Dermis blood vessel endothelial cell (primary cell): ENCODE data around the gene PLPP1. TPM values are rescaled to one million over a fixed set of nuclear protein-coding genes. Genes with fewer than 3 reads are reported as not detected.

ENCODE experiments used
- DNase-seq: peaks from one replicate; pipeline ENCODE4 v3.0.0; 2010
- total RNA-seq: library from RNA; depleted of rRNA; stranded (reverse); fragments of >200 nt; gene quantifications from 2 replicates; pipeline ENCODE4 v1.2.3, GENCODE V29; 2014

The PLPP1 gene
- total RNA-seq, 1 donor from 2014 or later = 293 TPM

DNA sequence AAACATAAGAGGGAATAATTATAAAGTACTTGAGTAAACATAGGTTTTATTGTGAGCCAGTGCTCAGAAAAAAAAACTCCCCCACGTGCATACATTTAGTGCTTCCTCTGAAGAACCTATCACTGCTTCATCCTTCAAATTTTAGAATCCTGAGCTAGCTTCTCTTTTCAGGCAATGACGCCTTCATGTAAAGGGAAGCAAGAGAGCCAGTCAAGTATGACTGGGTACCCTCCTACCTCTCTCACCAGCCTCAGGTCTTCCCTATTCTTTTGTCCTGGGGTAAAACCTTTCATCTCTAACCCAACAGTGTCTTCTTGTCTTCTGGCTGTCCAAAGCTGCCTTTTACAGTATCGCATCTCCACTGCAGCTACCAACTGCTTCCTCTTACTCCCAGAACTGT is 32.0 kb downstream of the PLPP1 start:
- no peak for DNase-seq

DNA sequence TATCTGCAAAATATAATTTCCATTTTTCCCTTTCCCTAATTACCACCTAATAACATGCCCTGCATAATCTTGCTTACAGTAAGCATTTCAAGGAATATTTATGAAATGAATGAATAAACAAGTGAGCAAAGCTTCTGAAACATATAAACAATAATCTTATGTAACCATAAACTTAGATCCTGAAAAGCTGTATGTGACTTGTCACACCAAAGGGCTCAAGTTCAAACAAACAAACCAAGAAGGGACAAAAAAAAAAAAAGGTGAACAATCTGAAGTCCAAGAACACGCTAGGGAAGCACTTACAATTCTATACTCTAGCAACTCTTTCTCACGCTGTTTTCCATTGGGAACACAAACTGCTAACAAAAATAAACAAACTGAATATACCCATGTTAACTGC is 36.3 kb downstream of the PLPP1 start:
- DNase-seq = no peak

DNA sequence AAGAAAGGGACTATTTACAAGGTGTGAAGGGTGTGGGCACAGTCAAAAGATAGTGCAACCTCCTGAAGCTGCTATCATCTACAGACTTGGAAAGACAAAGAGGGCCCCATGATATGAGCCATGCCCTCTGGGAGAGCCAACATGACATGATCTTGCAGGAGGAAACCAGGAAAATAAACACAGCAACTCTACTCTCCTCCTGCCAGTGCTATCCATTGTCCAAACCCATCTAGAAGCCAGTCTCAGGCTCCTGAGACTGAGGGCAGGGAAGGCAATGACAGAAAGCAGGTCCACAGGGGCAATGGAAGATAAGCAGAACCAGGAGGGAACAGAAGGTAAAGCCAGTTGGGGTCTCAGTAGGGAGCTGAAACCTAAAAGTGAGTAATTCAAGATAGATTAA is 37.1 kb downstream of the PLPP1 start:
- DNase-seq = no peak

DNA sequence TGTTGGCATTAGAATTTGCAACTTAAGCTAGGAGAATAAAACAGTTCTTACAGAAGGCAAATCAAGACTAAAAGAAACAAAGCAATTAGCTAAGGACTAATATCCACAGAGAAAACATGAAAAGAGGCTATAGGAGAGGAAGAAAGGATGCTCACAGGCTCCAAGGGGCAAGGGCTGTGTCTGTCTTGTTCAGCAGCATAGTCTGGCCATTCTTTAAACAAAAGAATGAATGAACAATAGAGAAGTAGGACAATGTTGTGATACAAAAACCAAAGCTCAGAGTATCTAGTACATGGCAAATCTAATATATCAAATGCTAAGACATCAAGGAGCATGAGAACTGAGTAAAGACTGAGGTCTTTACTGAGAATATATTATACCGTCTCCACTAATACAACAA is 39.5 kb downstream of the PLPP1 start:
- DNase-seq = no peak

DNA sequence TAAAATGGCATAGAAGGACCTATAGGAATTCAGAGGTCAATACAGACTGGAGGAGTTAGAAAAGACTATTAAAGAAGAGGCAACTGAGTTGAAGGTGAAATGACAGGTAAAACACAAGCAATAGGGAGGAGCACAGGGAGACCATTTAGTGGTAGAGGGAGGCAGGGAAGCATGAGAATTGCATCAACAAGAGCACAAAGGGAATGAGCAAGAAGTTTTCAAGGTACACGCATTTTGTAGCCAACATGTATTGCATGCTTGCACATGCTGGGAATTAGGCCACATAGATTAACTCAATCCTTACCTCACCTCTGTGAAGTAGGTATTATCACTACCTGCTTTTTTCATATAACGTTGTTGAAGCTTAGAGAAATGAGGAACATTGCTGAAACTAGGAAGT is 42.3 kb downstream of the PLPP1 start:
- DNase-seq = no peak

DNA sequence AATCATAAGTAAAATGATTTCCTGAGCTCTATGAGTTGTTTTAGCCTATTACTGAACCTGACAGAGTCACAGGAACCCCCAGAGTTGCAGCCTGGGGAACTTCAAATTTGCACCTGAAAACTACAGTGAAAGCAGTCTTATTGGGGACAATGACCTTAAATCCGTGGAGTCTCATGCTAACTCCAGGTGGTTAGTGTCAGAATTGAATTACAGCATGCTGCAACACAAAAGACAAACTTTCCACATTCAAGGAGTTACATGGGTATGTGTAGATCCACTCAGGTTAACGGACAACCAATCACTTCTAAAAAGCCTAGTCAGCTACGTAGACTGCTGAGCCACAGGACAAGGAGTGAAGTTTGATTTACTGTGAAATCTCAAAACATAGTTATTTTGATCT is 49.7 kb downstream of the PLPP1 start:
- no peak for DNase-seq

DNA sequence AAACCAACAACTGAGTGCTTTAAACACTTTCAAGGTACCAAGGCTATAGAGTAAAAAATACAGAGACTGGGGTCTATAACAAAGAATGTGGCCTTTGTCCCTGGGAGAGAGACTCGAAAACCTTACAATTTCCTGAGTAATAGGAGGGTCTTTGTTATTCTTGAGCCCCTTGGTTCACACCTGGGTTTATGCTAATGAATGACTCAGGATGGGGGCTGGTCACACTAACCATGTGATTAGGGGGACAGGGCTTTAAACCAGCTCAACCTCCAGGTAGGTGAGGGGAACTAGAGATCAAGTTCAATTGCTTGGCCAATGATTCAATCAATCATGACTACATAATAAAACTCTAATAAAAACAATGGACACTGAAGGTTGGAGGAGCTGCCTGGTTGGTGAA is 50.2 kb downstream of the PLPP1 start:
- no peak for DNase-seq

DNA sequence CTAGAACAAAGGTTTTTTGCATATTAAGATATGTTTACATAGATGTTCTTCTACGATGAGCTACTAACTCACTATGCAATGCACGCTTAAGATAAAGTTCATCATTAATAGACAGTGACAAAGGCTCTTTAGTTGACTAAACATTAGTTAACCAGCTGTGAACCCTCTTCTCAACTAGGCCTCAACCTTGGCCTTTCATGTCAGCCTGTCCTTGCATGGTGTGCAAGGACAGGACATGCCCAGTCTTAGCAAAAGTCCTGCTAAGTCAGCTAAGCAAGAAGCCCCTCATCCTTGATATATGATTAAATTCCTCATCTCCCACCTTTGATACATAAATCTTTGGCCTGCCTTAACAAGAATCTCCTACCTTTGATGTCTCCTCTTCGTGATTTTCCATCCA is 50.9 kb downstream of the PLPP1 start:
- no peak for DNase-seq

DNA sequence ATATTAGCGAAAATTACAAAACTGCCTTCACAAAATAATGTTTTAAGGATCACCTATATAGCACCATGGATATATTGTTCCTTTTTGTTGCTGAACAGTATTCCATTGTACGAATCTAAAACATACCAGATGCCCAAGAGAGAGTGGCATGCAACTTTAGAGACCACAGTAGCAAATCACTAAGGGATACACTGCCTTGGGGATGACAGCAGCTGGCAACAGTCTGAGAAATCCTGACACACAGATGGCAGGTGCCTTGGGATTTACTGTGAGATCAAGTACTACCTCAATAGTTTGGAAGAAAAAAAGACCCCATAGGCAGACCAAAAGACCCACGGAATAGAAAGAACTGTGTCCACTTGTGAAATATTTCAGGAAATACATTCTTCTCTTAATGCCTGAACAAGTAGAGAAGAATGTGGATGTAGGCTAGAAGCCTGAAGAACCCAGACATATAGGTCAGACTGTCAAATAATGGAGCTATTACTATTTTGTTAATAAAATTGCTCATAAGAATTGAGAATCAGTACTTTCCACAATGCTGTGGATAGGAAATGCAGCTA is 53.4 kb downstream of the PLPP1 start:
- DNase-seq = no peak

DNA sequence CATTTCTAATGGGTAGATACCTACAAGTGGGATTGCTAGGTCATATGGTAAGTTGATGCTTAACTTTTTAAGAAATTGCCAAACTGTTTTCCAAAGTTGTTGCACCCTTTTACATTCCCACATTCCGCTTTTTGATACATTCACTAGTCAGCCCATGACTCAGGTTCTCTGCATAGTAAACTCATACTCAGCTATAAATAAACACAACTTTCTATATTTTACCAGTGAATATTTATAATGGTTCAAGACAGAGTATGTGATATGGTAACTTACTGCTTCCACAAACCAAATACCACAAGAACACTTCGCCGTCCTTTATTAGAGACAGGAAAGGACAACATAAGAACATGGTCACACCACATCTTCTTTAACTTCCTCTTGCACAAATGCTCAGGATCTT is 54.0 kb downstream of the PLPP1 start:
- DNase-seq = no peak

DNA sequence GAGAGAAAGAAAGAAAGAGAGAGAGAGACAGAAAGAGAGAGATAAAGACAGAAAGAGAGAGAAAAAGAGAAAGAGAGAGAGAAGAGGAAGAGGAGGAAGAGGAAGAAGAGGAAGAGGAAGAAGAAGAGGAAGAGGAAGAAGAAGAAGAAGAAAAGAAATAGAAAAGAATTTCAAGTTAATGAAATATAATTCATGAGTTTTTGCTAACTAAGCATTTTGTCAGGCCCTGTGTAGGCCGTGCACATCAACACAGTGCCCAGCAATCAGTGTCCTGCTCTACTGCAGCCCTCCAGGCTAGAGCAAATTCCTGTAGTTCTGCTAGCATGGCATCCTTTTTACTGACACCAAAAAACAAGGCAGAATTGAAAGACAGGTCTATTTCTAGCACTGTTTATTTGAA is 62.1 kb downstream of the PLPP1 start:
- no peak for DNase-seq

DNA sequence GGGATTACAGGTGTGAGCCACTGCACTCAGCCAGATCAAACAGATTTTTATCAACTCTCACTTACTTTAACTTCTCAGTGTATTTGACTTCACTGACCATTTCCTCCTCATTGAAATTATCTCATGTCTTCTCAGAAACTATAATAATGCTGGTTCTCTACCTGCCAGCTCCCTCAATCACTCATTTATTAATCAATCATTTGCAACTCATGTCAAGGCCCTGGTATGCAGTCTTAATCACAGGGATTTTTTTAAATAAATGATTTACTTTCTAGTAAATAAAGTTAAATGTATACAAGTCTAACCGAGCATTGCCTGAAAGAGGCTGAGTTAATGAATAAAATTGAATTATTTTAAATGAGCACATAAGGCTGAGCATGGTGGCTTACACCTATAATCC is 63.3 kb downstream of the PLPP1 start:
- DNase-seq = no peak

DNA sequence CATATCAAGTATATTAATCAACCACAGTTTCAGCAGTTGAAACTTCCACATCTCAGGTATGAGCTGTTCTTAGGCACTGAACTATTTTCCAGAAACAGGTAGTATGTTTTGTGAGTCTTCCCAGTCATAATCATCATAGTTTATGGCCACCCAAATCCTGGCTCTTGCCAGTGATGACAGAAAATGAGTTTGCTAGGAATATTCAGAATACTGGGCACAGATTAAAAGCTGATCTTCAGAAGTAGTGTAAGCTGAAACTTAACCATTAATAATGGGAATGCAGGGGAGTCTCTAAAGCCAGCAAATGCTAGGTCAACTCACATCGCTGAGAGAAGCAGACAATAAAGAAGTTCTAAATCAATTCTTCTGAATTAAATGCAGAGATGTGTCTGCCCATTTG is 64.5 kb downstream of the PLPP1 start:
- DNase-seq = no peak

DNA sequence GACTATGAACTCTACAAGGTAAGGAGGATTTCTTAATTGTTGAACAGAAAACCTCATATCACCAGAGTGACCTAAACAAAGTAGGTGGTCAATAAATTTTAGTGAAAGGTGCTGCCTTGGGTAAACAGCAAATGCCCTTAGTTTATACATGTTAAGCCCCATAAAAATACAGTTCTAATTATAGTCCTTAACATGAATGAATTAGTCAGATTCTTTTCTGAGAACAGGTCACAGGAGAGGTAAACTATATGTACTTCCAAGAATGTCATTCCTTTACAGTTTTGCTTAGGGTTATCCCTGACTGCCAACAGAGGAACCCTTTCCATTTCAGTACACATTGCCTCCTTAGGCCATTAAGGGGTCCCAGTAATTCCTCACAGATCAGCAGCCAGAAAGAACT is 64.9 kb downstream of the PLPP1 start:
- no peak for DNase-seq

DNA sequence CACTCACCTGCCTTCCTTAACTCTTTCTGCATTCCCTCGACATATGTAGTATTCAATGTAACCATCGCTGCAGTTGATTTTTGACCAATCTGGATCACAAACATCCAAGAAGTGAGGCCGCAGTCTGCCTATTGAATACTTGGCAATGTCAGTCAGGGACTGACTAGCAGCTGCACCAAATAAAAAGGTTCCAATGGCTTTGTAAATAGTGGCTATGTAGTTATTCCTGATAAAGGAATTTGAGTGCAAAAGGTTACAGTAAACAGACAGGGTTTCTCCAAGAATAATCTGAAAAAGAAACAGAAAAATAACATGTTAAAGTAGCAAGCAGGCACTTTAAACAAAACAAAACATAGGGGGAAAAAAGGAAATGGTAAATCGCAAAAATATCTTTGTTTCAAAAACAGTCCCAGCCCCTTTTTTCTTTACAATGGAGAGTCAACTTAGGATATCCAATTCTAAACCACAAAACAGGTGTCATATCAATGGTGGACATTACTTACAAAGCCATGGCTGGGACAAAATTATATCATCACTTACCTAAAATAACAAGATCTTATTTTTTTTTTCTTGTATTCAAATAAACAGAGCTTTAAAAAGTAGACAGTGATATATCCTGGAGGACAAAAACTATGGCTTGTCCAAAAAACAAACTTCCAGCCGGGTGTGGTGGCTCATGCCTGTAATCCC is 66.8 kb downstream of the PLPP1 start:
- DNase-seq = peak; percentile 11

DNA sequence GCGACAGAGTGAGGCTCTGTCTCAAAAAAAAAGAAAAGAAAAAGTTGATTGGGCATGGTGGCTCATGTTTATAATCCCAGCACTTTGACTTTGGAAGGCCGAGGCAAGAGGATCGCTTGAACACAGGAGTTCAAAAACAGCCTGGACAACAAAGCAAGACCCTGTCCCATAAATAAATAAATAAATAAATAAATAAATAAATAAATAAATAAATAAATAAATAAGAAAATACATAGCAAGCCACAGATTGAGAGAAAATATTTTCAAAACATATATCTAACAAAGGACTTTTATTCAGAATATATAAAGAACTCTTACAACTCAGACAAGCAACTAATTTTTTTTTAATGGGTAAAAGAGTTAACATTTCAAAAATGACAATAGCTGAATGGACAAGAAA is 71.2 kb downstream of the PLPP1 start:
- no peak for DNase-seq

DNA sequence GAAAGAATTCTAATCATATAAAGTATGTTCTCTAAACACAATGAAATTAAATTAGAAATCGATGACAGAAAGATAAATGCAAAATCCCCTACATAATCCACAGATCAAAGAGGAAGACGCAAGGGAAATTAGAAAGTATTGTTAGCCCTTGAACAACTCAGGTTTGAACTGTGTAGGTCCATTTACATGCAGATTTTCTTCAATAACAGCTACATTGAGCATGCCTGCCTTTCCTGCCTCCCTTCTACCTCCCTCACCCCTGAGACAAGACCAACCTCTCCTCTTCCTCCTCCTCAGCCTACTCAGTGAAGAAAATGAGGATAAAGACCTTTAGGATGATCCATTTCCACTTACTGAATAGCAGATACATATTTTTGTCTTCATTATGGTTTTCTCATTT is 75.2 kb downstream of the PLPP1 start:
- no peak for DNase-seq

DNA sequence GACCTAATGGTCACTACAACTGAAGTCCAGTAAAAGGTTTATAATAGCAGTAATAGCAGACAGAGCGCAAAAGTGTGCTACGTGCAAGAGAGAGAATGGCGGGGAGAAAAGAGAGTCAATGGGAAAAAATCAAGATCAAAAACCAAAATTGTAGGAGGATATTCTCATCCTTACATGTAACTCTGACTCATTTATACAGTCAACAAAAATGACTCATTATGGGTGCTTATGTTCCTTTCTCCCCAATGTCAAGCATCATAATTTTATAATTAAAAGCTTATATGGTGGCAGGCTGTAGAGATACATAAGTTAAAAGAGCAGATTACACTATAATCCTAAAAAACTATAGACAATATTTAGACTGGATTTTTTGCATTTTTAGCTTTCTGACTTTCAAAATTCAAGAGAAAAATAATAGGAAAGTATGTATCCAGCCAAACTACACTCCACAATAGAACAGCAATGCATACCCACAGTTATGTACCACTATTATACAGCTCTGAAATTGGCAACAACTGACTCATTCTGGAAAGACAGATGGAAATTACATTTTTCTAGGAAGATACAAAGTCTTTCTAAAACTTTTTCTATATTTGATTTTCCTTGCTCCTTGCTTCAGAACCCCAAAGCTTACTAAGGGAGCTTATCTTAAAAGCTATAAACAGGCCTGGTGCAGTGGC is 78.4 kb downstream of the PLPP1 start:
- DNase-seq = no peak

DNA sequence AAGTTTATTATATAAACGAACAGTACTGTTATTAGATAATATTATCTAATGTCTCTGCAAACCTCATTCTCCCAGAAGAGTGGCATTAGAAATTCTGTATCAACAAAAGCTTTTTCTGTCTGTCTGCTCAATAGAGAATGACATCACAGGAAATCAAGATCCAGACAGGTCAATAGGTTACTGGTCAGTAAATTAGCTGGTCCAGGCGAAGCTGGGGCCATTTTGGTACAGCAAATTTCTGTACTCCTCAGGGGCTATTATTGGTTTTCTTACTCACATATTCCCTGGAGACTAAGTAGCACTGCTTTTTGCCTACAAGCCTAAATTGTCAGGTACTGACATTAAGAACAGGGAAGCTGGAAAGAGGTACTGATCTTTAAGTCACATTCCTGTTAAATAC is 80.5 kb downstream of the PLPP1 start:
- peak; percentile 55 for DNase-seq

DNA sequence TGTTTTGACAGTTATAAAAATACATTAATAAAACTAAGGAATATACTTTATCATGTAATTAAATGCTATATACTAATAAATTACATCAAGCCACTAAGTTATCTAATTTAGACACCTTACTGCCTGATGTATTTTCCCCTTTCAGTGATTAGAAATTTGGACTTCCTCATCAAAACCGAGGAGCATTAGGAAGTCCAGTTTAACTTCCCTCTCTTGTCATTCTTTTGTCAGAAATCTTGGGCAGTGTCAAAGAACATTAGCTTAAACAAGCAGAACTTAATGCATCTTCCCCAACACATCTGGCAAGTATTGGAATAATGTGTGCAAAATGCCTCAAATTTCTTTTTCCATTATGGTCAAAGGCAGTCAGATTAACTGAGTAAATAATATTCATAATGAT is 81.6 kb downstream of the PLPP1 start:
- no peak for DNase-seq

DNA sequence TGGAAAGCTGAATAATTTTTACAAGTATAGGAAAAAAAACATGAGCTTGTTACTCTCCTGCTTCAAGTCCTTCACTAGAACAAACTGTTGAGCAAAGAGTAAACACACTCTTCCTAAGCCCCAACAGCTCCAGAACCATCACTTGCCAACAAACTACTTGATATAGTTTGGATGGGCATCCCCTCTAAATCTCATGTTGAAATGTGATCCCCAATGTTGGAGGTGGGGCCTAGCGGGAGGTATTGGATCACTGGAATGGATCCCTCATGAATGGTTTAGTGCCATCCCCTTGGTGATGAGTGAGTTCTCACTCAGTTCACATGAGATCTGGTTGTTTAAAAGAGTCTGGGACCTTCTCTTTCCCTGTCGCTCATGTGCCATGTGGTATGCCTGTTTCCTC is 82.8 kb downstream of the PLPP1 start:
- no peak for DNase-seq

DNA sequence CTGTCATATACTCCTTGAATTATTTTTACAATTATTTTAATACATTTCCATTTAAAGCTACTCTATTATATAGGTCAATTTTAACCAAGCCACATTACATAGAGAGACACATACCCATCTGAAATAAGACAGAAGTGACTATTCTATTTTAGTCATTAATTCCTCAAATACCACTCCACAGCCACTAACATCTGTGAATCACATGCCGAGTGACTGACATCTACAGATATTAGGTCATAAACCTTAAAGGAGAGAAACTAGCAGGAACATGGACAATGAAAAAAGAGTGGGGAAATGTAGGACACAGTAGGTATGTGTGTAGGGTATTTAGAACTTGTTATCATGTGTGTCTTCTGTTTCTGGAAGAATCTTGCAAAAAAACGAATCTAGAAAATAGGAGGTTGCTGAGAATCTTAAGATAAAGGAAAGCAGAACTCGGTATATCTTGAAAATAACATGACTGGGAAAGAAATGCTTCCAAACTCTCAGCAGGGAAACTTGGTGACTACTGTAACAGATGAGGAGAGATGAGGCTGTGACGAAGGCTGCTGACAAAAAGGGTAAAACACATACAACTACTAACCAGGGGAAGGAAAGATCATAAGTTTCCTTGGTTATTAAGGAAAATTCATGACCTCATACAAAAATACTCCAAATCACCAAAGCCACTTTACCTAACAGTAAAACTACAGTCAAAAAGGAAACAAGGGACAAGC is 84.6 kb downstream of the PLPP1 start:
- no peak for DNase-seq

DNA sequence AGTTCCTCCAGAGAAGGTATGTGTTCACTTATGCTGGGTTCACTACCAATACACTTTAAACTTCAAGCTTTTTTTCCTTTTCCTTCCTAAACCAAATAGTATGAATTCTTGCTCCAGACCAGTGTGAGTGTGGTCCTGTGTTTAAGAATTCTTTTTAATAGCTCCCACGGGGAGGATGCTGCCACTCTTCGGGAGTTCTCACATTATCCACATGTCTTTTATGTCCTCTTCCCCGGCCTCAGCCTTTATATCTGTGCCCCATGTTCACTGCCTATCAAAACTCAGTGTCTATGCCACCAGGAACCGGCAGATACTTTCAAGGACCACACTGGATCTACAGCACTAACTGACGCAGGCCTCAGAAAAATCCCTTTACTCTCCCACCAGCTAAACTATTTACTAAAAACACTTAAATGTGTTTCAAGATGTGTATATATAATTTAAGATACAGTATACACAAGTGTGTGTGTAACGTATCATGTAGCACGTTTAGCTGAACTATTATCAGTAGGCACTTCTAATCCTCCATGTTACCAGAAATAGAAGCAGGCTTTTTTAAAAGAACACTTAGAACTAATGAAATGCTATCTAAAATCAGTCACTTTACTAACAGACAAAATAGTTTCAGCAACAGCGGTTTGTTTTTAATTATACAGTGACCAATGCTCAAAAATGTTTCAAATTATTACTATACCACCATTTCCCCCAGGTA is 88.0 kb downstream of the PLPP1 start:
- no peak for DNase-seq
